AG04449 (cell line): Measurements from ENCODE around the gene JAML.

Experiments used
- CTCF ChIA-PET: fragments of 350-600 bp; formaldehyde crosslinking; extraction: SDS; loops from one replicate; lab custom pipeline; 2021; ENCODE audit warnings: antibody characterized with exemption; lab: Yijun Ruan, JAX
- POLR2A ChIA-PET: fragments of 400-600, 350-600 bp; formaldehyde crosslinking; extraction: SDS; loops from one replicate; lab custom pipeline; 2020; ENCODE audit warnings: antibody characterized with exemption, inconsistent platforms; lab: Yijun Ruan, JAX
- DNase-seq: peaks from one replicate; pipeline ENCODE4 v3.0.0-alpha.2; 2010; ENCODE audit warnings: low read depth, low spot score
- H3K4me3 ChIP-seq: 2 replicates; pipeline ENCODE4 v1.5.1; 2011; ENCODE audit warnings: low read depth, mild to moderate bottlenecking, control low read depth, low read length
- TF ChIP-seq, protein P1 (sequence below): IDR thresholded peaks from one replicate; pipeline ENCODE4 v1.5.1; 2011; ENCODE audit warnings: mild to moderate bottlenecking, moderate library complexity, low read length, control low read depth, inconsistent platforms; ENCODE audit not compliant: insufficient read depth; ENCODE audit errors: missing control alignments

Gene JAML

DNA sequence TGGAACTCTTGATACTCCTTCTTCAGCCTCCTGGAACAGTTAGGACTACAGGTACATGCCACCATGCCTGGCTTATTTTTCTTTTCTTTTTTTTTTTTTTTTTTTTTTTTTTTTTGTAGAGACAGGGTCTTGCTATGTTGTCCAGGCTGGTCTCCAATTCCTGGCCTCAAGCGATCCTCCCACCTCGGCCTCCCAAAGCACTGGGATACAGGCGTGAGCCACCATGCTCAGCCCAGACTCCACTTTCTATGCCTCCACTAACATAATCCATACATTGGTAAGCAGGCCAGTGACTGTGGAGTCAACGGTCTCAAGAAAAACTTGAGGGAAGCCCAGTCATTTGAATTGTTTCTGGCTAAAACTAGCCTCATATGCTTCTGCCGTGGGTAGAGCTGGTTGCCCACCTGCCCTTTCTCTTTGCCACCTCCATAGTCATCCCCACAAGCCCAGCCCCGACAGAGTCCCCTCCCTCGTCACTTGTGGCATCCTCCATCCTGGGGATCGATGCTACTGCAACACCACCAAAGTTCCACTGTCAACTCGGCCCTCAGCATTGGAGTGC is 50.7 kb downstream of the JAML start:
- TF ChIP-seq, protein P1, sequence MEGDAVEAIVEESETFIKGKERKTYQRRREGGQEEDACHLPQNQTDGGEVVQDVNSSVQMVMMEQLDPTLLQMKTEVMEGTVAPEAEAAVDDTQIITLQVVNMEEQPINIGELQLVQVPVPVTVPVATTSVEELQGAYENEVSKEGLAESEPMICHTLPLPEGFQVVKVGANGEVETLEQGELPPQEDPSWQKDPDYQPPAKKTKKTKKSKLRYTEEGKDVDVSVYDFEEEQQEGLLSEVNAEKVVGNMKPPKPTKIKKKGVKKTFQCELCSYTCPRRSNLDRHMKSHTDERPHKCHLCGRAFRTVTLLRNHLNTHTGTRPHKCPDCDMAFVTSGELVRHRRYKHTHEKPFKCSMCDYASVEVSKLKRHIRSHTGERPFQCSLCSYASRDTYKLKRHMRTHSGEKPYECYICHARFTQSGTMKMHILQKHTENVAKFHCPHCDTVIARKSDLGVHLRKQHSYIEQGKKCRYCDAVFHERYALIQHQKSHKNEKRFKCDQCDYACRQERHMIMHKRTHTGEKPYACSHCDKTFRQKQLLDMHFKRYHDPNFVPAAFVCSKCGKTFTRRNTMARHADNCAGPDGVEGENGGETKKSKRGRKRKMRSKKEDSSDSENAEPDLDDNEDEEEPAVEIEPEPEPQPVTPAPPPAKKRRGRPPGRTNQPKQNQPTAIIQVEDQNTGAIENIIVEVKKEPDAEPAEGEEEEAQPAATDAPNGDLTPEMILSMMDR: no peak
- POLR2A ChIA-PET: no interaction called here
- CTCF ChIA-PET: interaction anchor here (0.8 to 1.2 kb wide), 3 partner anchors 10 to 17 kb away, joined by 3 read pairs; no protein-coding TSS in a partner anchor
- no peak for DNase-seq
- no peak overlapping the region for H3K4me3 ChIP-seq

DNA sequence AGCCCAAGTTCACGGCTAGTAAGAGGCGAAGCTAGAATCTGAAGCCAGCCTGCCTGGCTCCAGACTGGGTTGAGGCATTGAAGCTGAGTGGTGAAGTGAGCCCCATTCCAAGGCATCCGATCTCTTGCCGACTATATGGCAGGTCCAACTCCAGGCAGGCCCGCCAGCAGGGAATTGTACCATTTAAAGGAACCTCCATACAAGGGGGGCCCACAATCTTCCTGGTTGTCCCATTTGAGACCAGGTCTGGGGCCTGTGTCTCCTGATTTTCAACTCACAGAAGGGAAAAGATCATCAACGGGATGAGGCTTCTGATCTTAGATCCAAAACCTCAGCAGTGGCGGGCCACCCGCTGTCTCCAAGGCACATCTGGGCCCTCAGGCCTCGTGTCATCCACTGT is 52.5 kb downstream of the JAML start:
- TF ChIP-seq, protein P1: no peak
- H3K4me3 ChIP-seq: no peak overlapping the region
- ChIA-PET POLR2A (no interaction called here), CTCF (interaction anchor here (0.8 to 4.6 kb wide), 21 partner anchors 9 to 366 kb away, joined by 3 to 63 read pairs (median 5); partner anchors contain the start of gene SCN4B)
- no peak for DNase-seq

DNA sequence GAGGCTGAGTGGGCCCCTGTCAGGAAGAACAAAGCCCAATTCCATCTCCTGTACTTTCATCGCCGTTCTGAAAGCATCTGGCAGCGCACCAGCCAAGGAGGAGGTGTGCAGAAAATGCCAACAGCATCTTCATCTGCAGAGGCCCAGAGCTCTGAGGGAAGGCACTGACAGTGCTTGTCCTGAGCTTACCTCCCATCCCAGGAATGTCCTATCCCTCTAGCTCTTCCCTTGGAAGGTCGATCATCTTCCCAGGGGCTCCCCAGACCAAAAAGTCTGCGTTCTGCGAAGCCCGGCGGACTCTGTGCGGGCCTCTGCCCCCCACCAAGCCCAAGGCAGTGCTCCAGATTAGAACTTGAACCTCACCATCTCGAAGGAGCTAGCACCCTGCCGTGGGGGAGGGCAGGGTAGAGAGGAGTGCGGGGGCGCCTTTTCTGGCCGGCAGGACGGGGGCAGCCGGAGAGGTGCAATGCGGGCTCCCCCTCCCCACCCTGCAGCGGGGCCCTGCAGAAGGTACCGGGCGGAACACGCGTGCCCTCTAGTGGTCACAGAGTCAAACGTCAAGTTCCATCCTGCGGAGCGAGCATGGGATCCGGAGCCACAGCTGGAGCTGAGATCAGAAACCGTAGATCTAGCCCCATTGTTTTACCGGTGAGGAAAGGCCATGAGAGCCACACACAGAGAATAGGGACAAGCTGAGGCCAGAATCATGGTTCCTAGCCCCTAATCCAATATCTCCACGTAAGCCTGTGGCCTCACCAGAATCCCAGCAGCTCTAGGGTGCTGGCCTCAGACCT is 53.3 kb downstream of the JAML start:
- no peak for DNase-seq
- ChIA-PET POLR2A (no interaction called here), CTCF (interaction anchor here (0.7 to 4.6 kb wide), 31 partner anchors 8 to 1588 kb away, joined by 3 to 63 read pairs (median 4); partner anchors contain the start of gene SCN4B)
- TF ChIP-seq, protein P1: peak; percentile 89
- no peak overlapping the region for H3K4me3 ChIP-seq

DNA sequence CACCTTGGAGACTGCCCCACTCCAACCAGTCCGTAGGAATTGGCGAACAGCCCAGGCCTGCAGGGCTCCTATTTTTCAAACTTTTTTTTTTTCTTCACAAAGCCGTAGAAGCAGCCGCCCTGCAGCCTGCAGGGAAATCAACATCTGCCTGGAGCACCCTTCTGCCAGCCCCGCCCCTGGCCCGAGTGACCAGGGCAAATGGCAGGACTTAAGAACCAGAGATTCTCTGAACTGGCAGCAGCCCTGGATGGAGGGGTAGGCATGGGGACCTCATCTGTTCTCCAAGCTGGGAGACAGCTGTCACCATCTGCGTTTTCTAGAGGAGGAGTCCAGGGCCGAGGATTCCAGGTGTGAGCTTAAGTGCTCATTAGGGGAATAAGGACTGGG is 53.9 kb downstream of the JAML start:
- ChIA-PET POLR2A (no interaction called here), CTCF (interaction anchor here (0.7 to 4.6 kb wide), 27 partner anchors 8 to 1588 kb away, joined by 3 to 63 read pairs (median 4); partner anchors contain the start of gene SCN4B)
- no peak for DNase-seq
- TF ChIP-seq, protein P1: no peak
- no peak overlapping the region for H3K4me3 ChIP-seq

DNA sequence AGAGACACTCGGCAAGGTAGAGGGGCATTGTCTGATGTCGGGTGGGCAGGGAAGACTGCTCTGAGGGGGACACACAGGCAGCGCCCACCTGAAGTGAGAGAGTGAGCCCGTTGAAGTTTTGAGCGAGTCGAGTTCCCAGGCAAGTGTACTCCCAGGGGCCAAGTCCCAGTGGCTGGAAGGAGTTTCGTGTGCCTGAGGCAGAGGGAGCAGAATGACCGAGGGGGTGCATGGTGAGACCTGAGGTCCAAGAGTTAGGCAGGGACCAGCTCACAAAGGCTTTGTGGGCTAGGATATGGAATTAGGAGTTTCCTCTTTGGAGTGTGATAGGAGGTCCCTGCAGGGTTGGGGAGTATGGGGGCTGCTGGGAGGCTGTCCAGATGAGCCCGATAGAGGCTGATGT is 54.6 kb downstream of the JAML start:
- no peak overlapping the region for H3K4me3 ChIP-seq
- TF ChIP-seq, protein P1: no peak
- CTCF ChIA-PET: interaction anchor here (1.0 to 4.6 kb wide), 11 partner anchors 10 to 358 kb away, joined by 3 to 63 read pairs (median 9); partner anchors contain the start of gene SCN4B
- DNase-seq: no peak
- POLR2A ChIA-PET: no interaction called here
